Osteoblast (primary cell): ENCODE measurements around the gene FAM174A. TPM values are rescaled to one million over a fixed set of nuclear protein-coding genes. Genes with fewer than 3 reads are reported as not detected.
A peak's percentile ranks its signal among the peaks of the same experiment; 100 is the strongest.

Experiments
- DNase-seq: peaks from one replicate; pipeline ENCODE4 v3.0.0; 2011; ENCODE audit warnings: low spot score, mixed read lengths; ENCODE audit not compliant: insufficient read length; ENCODE audit errors: missing footprints
- H2AFZ ChIP-seq: 2 replicates; pipeline ENCODE4 v1.6.0; 2011; ENCODE audit warnings: mild to moderate bottlenecking, low read length
- H3K27ac ChIP-seq: 2 replicates; pipeline ENCODE4 v1.5.1; 2011; ENCODE audit warnings: mild to moderate bottlenecking, low read depth, low read length, moderate library complexity
- H3K27me3 ChIP-seq: 2 replicates; pipeline ENCODE4 v1.6.0; 2012; ENCODE audit warnings: mild to moderate bottlenecking, control low read depth, inconsistent platforms, low read length, moderate library complexity; ENCODE audit not compliant: insufficient read depth
- H3K36me3 ChIP-seq: 2 replicates; pipeline ENCODE4 v1.5.1; 2011; ENCODE audit warnings: mild to moderate bottlenecking, low read length, control low read depth, moderate library complexity; ENCODE audit not compliant: insufficient read depth
- H3K4me1 ChIP-seq: 2 replicates; pipeline ENCODE4 v1.5.1; 2011; ENCODE audit warnings: mild to moderate bottlenecking, low read length, control low read depth, moderate library complexity; ENCODE audit not compliant: insufficient read depth
- H3K4me2 ChIP-seq: 2 replicates; pipeline ENCODE4 v1.6.0; 2011; ENCODE audit warnings: mild to moderate bottlenecking, low read length; ENCODE audit not compliant: insufficient read depth
- H3K4me3 ChIP-seq: fragments of 200-600 bp; sonication (generic); 3 replicates; pipeline ENCODE4 v1.5.1; 2012; ENCODE audit warnings: mild to moderate bottlenecking, low read length, inconsistent platforms; ENCODE audit not compliant: insufficient read depth
- H3K79me2 ChIP-seq: 2 replicates; pipeline ENCODE4 v1.6.0; 2012; ENCODE audit warnings: mild to moderate bottlenecking, low read length, control low read depth, inconsistent platforms; ENCODE audit not compliant: insufficient read depth
- H3K9me3 ChIP-seq: 2 replicates; pipeline ENCODE4 v1.5.1; 2011; ENCODE audit warnings: low read depth, low read length, control low read depth
- H4K20me1 ChIP-seq: 2 replicates; pipeline ENCODE4 v1.6.0; 2012; ENCODE audit warnings: mild to moderate bottlenecking, low read length, control low read depth; ENCODE audit not compliant: insufficient read depth
- total RNA-seq: library from RNA; depleted of rRNA; stranded (reverse); fragments of >200 nt; gene quantifications from 2 replicates; pipeline ENCODE4 v1.2.3, GENCODE V29; 2012
- TF ChIP-seq, protein P1 (sequence below): IDR thresholded peaks from 2 replicates; pipeline ENCODE4 v1.5.1; 2011; ENCODE audit warnings: mild to moderate bottlenecking, low read depth, low read length, moderate library complexity; ENCODE audit errors: extremely low read depth

The FAM174A gene
- total RNA-seq, 1 donor: 22.1 TPM

DNA sequence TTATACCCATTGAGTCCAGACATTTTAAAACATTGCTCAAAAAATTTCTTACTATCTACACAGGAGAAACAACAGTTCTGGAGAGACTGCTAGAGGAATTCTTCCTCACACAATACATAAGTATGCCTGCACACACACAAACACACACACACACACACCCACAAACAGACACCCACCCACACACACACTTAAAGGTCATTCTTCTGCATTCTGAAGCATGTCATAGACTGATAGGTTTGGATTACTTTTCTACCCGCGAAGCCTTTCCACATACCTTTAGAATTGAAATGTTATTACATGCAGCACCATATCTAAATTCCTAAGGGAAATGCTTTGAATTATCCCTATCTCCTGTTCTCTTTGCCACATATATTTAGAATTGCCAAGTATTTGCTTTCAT lies 80.2 kb downstream of the FAM174A start:
- no peaks in the 10 kb centered on the region for H3K27me3 ChIP-seq

DNA sequence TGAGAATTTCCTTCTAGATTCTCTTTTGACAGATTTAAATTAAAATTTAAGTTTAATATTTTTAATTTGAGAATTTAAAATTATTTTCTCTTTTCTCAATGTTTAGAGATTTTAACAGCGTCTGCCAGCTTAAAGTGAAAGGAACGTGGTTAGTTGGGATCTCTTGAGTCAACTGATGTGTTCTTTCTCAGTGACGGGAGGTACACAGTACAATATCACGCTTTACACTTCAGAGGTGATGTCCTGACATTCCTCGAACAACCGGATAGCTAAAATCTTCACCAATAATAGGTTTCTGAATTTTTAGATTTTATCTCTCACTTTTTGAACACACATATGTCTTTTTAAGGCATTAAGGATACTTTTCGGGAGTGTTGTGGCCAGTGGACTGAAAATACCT lies 81.1 kb downstream of the FAM174A start:
- Histone ChIP-seq H3K36me3 (no peaks in the 10 kb centered on the region), H3K4me1 (no peaks in the 10 kb centered on the region), H2AFZ (peak overlapping the region; percentile 51), H3K4me3 (no peak overlapping the region), H3K9me3 (no peaks in the 10 kb centered on the region), H3K79me2 (no peaks in the 10 kb centered on the region), H3K27ac (no peak overlapping the region), H3K27me3 (no peaks in the 10 kb centered on the region), H3K4me2 (peak overlapping the region; percentile 50), H4K20me1 (no peaks in the 10 kb centered on the region)
- TF ChIP-seq, protein P1, sequence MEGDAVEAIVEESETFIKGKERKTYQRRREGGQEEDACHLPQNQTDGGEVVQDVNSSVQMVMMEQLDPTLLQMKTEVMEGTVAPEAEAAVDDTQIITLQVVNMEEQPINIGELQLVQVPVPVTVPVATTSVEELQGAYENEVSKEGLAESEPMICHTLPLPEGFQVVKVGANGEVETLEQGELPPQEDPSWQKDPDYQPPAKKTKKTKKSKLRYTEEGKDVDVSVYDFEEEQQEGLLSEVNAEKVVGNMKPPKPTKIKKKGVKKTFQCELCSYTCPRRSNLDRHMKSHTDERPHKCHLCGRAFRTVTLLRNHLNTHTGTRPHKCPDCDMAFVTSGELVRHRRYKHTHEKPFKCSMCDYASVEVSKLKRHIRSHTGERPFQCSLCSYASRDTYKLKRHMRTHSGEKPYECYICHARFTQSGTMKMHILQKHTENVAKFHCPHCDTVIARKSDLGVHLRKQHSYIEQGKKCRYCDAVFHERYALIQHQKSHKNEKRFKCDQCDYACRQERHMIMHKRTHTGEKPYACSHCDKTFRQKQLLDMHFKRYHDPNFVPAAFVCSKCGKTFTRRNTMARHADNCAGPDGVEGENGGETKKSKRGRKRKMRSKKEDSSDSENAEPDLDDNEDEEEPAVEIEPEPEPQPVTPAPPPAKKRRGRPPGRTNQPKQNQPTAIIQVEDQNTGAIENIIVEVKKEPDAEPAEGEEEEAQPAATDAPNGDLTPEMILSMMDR: no peak
- peak; percentile 0 for DNase-seq

More for the DNA sequence above, 80.2 kb downstream of the FAM174A start:
- no peaks in the 10 kb centered on the region for H3K36me3 ChIP-seq
- no peaks in the 10 kb centered on the region for H4K20me1 ChIP-seq
- no peaks in the 10 kb centered on the region for H3K4me1 ChIP-seq
- H2AFZ ChIP-seq: peak overlapping the region; percentile 11
- DNase-seq: no peak
- no peak overlapping the region for H3K27ac ChIP-seq
- H3K9me3 ChIP-seq: no peaks in the 10 kb centered on the region
- H3K4me3 ChIP-seq: no peak overlapping the region
- peak overlapping the region; percentile 39 for H3K4me2 ChIP-seq
- TF ChIP-seq, protein P1: no peak
- no peaks in the 10 kb centered on the region for H3K79me2 ChIP-seq

DNA sequence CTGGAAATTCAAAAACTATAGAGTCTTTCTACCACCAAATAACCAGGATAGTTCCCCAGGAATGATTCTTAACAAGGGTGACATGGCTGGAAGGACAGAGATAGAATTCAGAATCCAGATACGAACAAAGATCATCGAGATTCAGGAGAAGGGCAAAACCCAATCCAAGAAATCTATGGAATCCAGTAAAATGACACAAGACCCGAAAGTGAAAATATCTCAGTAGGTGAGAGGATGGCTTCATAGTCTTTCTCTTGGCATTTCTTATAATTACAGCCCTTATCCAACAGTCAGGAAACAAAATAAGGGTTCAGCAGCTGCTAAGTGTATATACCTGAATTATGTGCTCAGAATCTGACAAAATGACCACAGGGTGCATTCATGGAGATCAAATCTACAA lies 81.8 kb downstream of the FAM174A start:
- H3K36me3 ChIP-seq: no peaks in the 10 kb centered on the region
- H3K9me3 ChIP-seq: no peaks in the 10 kb centered on the region
- H3K4me1 ChIP-seq: no peaks in the 10 kb centered on the region
- DNase-seq: no peak
- H3K4me3 ChIP-seq: no peak overlapping the region
- H4K20me1 ChIP-seq: no peaks in the 10 kb centered on the region
- H2AFZ ChIP-seq: no peak overlapping the region
- TF ChIP-seq, protein P1: no peak
- H3K79me2 ChIP-seq: no peaks in the 10 kb centered on the region
- H3K4me2 ChIP-seq: no peak overlapping the region
- no peak overlapping the region for H3K27ac ChIP-seq
- no peaks in the 10 kb centered on the region for H3K27me3 ChIP-seq

DNA sequence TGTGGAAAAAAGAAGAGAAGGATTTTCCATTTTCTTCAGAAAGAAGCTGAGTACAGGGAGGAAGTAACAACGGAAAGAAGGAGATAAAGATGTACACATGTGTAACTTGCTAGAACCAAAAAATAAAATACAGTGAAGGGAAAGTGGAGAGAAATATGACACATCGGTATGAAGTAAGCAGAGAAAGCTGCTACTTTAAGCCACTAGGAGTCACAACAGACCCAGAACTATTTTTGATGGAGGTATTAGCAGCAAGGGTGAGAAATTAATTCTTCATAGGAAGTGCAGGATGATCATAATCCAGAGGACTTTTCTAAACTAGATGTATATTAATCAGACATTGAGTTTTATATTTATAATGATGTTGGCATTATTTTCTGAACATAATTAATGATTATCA lies 88.5 kb downstream of the FAM174A start:
- DNase-seq: no peak
- Histone ChIP-seq H3K36me3 (no peaks in the 10 kb centered on the region), H4K20me1 (no peaks in the 10 kb centered on the region), H3K27me3 (no peaks in the 10 kb centered on the region), H3K79me2 (no peaks in the 10 kb centered on the region), H2AFZ (no peak overlapping the region), H3K4me1 (no peaks in the 10 kb centered on the region), H3K27ac (no peak overlapping the region), H3K4me3 (no peak overlapping the region), H3K4me2 (no peak overlapping the region), H3K9me3 (no peaks in the 10 kb centered on the region)
- TF ChIP-seq, protein P1: peak; percentile 65
